GM19372 (cell line): ENCODE results near the gene RASSF10.
"Not testable (repeated sequence)": the region's sequence is repeated elsewhere in the genome, so short reads cannot be mapped to it uniquely, and the experiment has no call there.

Source experiments
- ATAC-seq: cut with Tn5 transposase; IDR thresholded peaks from one replicate; pipeline ENCODE4 v1.9.1; 2021; ENCODE audit warnings: mild to moderate bottlenecking, low read depth, moderate library complexity; ENCODE audit not compliant: unreplicated experiment

The RASSF10 gene

GRCh38 chr11:13016415-13016814, 7.3 kb downstream of the RASSF10 start:
- no peak for ATAC-seq

GRCh38 chr11:13019313-13019712, 10.2 kb downstream of the RASSF10 start:
- ATAC-seq = no peak

- no peak for ATAC-seq
These were observed 14.3 kb downstream of the RASSF10 start for GRCh38 chr11:13023423-13023822.

GRCh38 chr11:13026722-13027121, 17.6 kb downstream of the RASSF10 start:
- no peak for ATAC-seq

- no peak for ATAC-seq
These were observed 19.2 kb downstream of the RASSF10 start for GRCh38 chr11:13028322-13028721.

- ATAC-seq = no peak
These were observed 20.8 kb downstream of the RASSF10 start for GRCh38 chr11:13029872-13030271.

- ATAC-seq = no peak
These were observed 21.7 kb downstream of the RASSF10 start for GRCh38 chr11:13030857-13031256.

GRCh38 chr11:13031349-13031748, 22.2 kb downstream of the RASSF10 start:
- no peak for ATAC-seq

GRCh38 chr11:13033760-13034533, 24.8 kb downstream of the RASSF10 start:
- ATAC-seq = no peak

DNA sequence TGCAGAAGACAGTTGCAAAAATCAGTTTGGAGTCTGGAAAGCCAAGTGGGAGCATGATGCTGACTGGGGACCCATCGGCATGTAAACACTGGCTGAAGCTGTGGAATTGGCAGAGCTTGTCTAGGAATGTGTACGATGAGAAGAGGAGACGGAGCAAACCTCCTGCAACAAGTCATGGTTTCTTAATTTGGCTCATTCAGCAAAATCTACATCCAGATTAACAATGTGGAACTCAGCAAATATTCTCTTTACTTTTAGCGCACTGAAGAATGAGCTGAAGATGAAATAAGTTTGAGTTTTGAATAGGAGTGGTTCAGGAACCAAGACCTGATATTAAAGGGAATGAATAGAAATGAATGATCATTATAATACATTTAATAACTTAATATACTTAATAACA, 26.6 kb downstream of the RASSF10 start:
- ATAC-seq = no peak

- no peak for ATAC-seq
These were observed 27.1 kb downstream of the RASSF10 start for GRCh38 chr11:13036235-13036634.

GRCh38 chr11:13038366-13038765, 29.2 kb downstream of the RASSF10 start:
- no peak for ATAC-seq

GRCh38 chr11:13039126-13039525, 30.0 kb downstream of the RASSF10 start:
- no peak for ATAC-seq

- ATAC-seq = no peak
These were observed 31.9 kb downstream of the RASSF10 start for GRCh38 chr11:13040969-13041561.

DNA sequence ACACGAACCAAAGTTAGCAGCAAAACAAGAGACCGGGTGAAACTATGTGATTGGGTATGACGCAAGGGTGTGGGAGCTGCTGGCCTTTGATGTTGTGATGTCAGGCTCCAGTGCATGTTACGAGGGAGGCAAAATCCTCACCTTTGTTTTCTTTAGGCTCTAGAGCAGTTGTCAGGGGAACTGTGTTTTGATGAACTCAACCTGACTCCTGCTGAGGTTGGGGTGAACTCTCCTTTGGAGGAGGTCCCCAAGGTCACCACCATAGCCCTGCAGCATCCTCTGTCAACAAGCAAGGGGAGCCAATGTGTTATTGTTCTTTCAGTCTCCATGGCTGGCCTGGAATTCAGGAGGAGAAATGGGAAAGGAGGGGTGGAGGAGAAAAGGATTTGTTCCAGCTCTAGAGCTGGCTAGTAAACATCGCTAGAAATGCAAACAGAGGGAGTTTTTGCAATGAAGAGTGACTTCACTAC, 33.8 kb downstream of the RASSF10 start:
- no peak for ATAC-seq

GRCh38 chr11:13043912-13044628, 35.0 kb downstream of the RASSF10 start:
- no peak for ATAC-seq

DNA sequence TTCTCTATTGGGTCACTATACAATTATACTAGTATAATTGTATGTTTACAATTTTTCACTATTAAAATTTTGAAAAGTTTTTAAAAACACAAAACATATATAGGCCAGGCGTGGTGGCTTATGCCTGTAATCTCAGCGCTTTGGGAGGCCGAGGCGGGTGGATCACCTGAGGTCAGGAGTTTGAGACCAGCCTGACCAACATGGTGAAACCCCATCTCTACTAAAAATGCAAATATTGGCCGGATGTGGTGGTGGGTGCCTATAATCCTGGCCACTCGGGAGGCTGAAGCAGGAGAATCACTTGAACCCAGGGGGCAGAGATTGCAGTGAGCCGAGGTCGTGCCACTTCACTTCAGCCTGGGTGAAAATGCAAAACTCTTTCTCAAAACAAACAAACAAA, 36.0 kb downstream of the RASSF10 start:
- not testable (repeated sequence) for ATAC-seq

DNA sequence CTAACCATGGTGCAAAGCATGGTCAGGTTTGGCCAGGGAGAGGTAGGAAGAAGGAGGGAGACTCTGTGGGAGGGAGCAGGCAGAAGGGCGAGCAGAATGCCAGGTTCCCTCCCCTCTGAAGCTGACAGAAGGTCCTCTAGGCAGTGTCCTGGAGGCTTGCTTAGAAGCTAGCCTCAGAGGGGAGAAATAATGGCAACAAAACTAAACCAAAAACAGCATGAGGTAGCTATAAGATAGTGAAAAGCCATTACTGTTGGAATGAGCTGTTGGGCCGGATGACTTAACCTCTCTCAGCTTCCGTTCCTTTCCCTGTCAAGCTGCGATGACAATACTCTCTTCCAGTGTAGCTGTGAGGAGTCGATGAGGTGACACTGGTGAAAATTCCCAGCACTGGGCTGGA, 36.6 kb downstream of the RASSF10 start:
- ATAC-seq = no peak

GRCh38 chr11:13046637-13047570, 37.8 kb downstream of the RASSF10 start:
- ATAC-seq = no peak

GRCh38 chr11:13047884-13048283, 38.8 kb downstream of the RASSF10 start:
- no peak for ATAC-seq
